PFSK-1 (cell line): ENCODE measurements around the gene ANKS1B.

ENCODE experiments used
- FOXP2 ChIP-seq: optimal IDR thresholded peaks from 2 replicates; pipeline ENCODE3; 2011; ENCODE audit warnings: borderline replicate concordance, control low read depth, inconsistent platforms; ENCODE audit not compliant: insufficient read depth; ENCODE audit errors: extremely low read length, extremely low read depth
- POLR2AphosphoS5 ChIP-seq: IDR thresholded peaks from 2 replicates; pipeline ENCODE4 v1.6.1; 2012; ENCODE audit warnings: low read depth, mild to moderate bottlenecking, control low read depth, low read length, moderate library complexity
- REST ChIP-seq, 2 experiments: IDR thresholded peaks; 2 replicates each; pipeline versions ENCODE4 v1.6.1 to v1.8.0; 2011 to 2012; ENCODE audit warnings: low read depth in 2 of 2, low read length in 2 of 2, control low read depth in 1 of 2, inconsistent platforms in 1 of 2, mild to moderate bottlenecking in 1 of 2, moderate library complexity in 1 of 2; ENCODE audit not compliant: insufficient read depth in 1 of 2
- SIN3A ChIP-seq: IDR thresholded peaks from 2 replicates; pipeline ENCODE4 v1.6.1; 2012; ENCODE audit warnings: mild to moderate bottlenecking, low read length, moderate library complexity, borderline replicate concordance; ENCODE audit not compliant: insufficient read depth
- TAF1 ChIP-seq: IDR thresholded peaks from 2 replicates; pipeline ENCODE4 v1.6.1; 2012; ENCODE audit warnings: low read length, control low read depth, borderline replicate concordance; ENCODE audit not compliant: insufficient read depth

ANKS1B gene

GRCh38 chr12:98856897-98857540, 1127.7 kb downstream of the ANKS1B start:
- TF ChIP-seq SIN3A, result no peak
- no peak for TF ChIP-seq POLR2AphosphoS5
- no peak for TF ChIP-seq FOXP2
- TF ChIP-seq REST (IDR thresholded peaks at IDR 0.05; ENCODE audit: insufficient read depth in 1 of 2, low read depth in 2 of 2, low read length in 2 of 2), result no peak
- TF ChIP-seq TAF1, result no peak

- no peak for TF ChIP-seq FOXP2
- TF ChIP-seq POLR2AphosphoS5, result no peak
- TF ChIP-seq TAF1, result no peak
- TF ChIP-seq SIN3A, result no peak
- no peak for TF ChIP-seq REST (IDR thresholded peaks at IDR 0.05; ENCODE audit: insufficient read depth in 1 of 2, low read depth in 2 of 2, low read length in 2 of 2)
These were observed 1132.6 kb downstream of the ANKS1B start for GRCh38 chr12:98852181-98852580.

GRCh38 chr12:98847242-98847641, 1137.5 kb downstream of the ANKS1B start:
- no peak for TF ChIP-seq POLR2AphosphoS5
- TF ChIP-seq FOXP2, result no peak

GRCh38 chr12:98845957-98846356, 1138.8 kb downstream of the ANKS1B start:
- TF ChIP-seq REST (IDR thresholded peaks at IDR 0.05; ENCODE audit: insufficient read depth in 1 of 2, low read depth in 2 of 2, low read length in 2 of 2), result no peak
- no peak for TF ChIP-seq FOXP2
- TF ChIP-seq POLR2AphosphoS5, result no peak
- no peak for TF ChIP-seq SIN3A
- TF ChIP-seq TAF1, result no peak

GRCh38 chr12:98840325-98840724, 1144.4 kb downstream of the ANKS1B start:
- TF ChIP-seq POLR2AphosphoS5, result no peak
- no peak for TF ChIP-seq REST (IDR thresholded peaks at IDR 0.05; ENCODE audit: insufficient read depth in 1 of 2, low read depth in 2 of 2, low read length in 2 of 2)
- no peak for TF ChIP-seq TAF1
- TF ChIP-seq SIN3A, result no peak
- no peak for TF ChIP-seq FOXP2
